ENCODE data around the gene JADE3. TPM values are rescaled to one million over a fixed set of nuclear protein-coding genes. Genes with fewer than 3 reads are reported as not detected.

Gene JADE3
- total RNA-seq, 1 experiment from 2014 or later, result 14.3 TPM

DNA sequence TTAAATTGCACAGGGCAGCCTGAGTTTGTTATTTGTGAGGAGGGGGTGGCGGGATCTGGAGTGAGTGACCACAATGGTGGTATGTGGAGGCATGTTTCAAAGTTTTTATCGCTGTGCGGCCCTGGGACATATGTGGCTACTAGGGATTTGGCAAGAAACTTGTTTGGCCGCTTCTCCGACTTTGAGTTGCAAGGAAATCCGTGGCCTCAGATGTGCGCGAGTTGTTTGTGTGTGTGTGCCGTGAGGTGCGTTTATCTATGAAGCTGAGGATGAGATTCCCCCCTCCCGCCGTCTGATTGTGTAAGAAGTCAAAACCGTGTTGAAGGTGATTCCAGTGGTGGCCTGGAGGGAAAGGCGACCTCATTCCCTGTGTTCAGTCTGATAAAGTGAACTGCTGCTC is 1.4 kb downstream of the JADE3 start:
- Histone ChIP-seq H3K4me1 (ENCODE audit: control insufficient read depth in 1 of 2, insufficient read depth in 2 of 2, low read length in 2 of 2) (peaks cover 0 to 13% of the 10 kb centered on the region in 2 experiments; a peak in 2 of 4 replicates), H3K4me3 (replicated peaks in 1 of 2; ENCODE audit: low read depth in 1 of 2, low read length in 2 of 2) (peak overlapping the region; percentile 54 to 63), H3K9me3 (ENCODE audit: control insufficient read depth in 1 of 2, insufficient read depth in 1 of 2, low read depth in 1 of 2, low read length in 2 of 2) (no peaks in the 10 kb centered on the region), H3K27me3 (ENCODE audit: insufficient read depth, low read length) (no peaks in the 10 kb centered on the region), H3K4me2 (ENCODE audit: low read length) (peak overlapping the region; percentile 82), H3K79me2 (ENCODE audit: insufficient read depth, low read length) (peaks cover 25% of the 10 kb centered on the region), H2AFZ (ENCODE audit: low read depth, low read length, poor library complexity, severe bottlenecking) (no peak overlapping the region), H4K20me1 (ENCODE audit: insufficient read depth) (no peaks in the 10 kb centered on the region), H3K36me3 (ENCODE audit: control insufficient read depth in 1 of 2, insufficient read depth in 2 of 2, low read length in 2 of 2) (no peaks in the 10 kb centered on the region), H3K9me2 (ENCODE audit: insufficient read depth) (no peaks in the 10 kb centered on the region), H3K27ac (ENCODE audit: low read depth, low read length) (peak overlapping the region; percentile 71; the same call in 1 of the 2 replicates), H3K9ac (ENCODE audit: low read length) (peak overlapping the region; percentile 52)
- ChIA-PET RAD21 (ENCODE audit: low non-redundant PET in 1 of 2, low total read pairs in 2 of 2, uncharacterized antibody in 2 of 2, unreplicated experiment in 2 of 2) (no interaction called here), POLR2A (no interaction called here), CTCF (interaction anchor here (1.7 to 2.0 kb wide), 2 partner anchors 10 kb away, joined by 4 to 6 read pairs; no protein-coding TSS in a partner anchor)
- BruUV-seq (replicated peaks), result TSS peak; percentile 49
- intact Hi-C loops (cut with micrococcal nuclease), result loop anchor here (2.0 kb wide), 1 partner anchor 65 kb away; no protein-coding TSS in a partner anchor
- no peak for ATAC-seq
- TF ChIP-seq EGR1 (IDR thresholded peaks at IDR 0.05; ENCODE audit: low read depth), result no peak
- no peak for DNase-seq (ENCODE audit: low read depth, low spot score)

DNA sequence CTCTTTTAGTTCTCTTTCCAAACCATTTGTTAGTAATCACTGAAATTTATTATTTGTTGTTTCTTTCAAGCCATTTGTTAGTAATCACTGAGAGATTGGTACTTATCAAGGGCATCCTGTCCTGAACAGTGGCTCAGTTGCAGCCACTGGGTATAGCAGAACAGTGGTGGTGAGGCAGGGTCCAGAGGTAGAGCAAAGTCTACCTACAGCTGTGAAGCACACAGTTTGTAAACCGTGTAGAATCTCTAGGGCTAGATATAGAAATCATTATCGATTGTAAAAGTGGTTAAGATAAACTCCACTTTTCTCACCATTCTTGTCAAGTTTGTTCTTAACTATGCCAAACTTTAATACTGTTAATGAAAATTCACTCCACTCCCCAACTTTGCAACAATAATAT is 4.1 kb downstream of the JADE3 start:
- ATAC-seq (no peak), DNase-seq (ENCODE audit: low read depth, low spot score) (no peak)
- H3K9me2 ChIP-seq (ENCODE audit: insufficient read depth), result no peaks in the 10 kb centered on the region
- POLR2A ChIA-PET, result no interaction called here
- H3K36me3 ChIP-seq (ENCODE audit: control insufficient read depth in 1 of 2, insufficient read depth in 2 of 2, low read length in 2 of 2), result no peaks in the 10 kb centered on the region
- CTCF ChIA-PET, result no interaction called here
- H3K27ac ChIP-seq (ENCODE audit: low read depth, low read length), result no peak overlapping the region
- no peaks in the 10 kb centered on the region for H3K9me3 ChIP-seq (ENCODE audit: control insufficient read depth in 1 of 2, insufficient read depth in 1 of 2, low read depth in 1 of 2, low read length in 2 of 2)
- no TSS peak for BruUV-seq (replicated peaks)
- no peak overlapping the region for H3K4me3 ChIP-seq (replicated peaks in 1 of 2; ENCODE audit: low read depth in 1 of 2, low read length in 2 of 2)
- no peak overlapping the region for H3K9ac ChIP-seq (ENCODE audit: low read length)
- H3K4me1 ChIP-seq (ENCODE audit: control insufficient read depth in 1 of 2, insufficient read depth in 2 of 2, low read length in 2 of 2), result peaks cover 0 to 13% of the 10 kb centered on the region in 2 experiments; a peak in 2 of 4 replicates
- RAD21 ChIA-PET (ENCODE audit: low non-redundant PET in 1 of 2, low total read pairs in 2 of 2, uncharacterized antibody in 2 of 2, unreplicated experiment in 2 of 2), result no interaction called here
- peaks cover 32% of the 10 kb centered on the region for H3K79me2 ChIP-seq (ENCODE audit: insufficient read depth, low read length)
- no peaks in the 10 kb centered on the region for H3K27me3 ChIP-seq (ENCODE audit: insufficient read depth, low read length)
- H4K20me1 ChIP-seq (ENCODE audit: insufficient read depth), result no peaks in the 10 kb centered on the region
- H3K4me2 ChIP-seq (ENCODE audit: low read length), result no peak overlapping the region
- no peak overlapping the region for H2AFZ ChIP-seq (ENCODE audit: low read depth, low read length, poor library complexity, severe bottlenecking)
- intact Hi-C loops (cut with micrococcal nuclease), result no loop called here
- TF ChIP-seq ZNF274 (IDR thresholded peaks at IDR 0.05; ENCODE audit: low read depth, low read length) (no peak), POLR2A (IDR thresholded peaks at IDR 0.05; ENCODE audit: borderline replicate concordance, extremely low read depth, insufficient read depth, insufficient read length) (no peak), EZH2phosphoT487 (IDR thresholded peaks at IDR 0.05; ENCODE audit: borderline replicate concordance) (no peak), REST (IDR thresholded peaks at IDR 0.05; ENCODE audit: low read depth) (no peak), SIN3A (IDR thresholded peaks at IDR 0.05; ENCODE audit: low read depth) (no peak), SRF (IDR thresholded peaks at IDR 0.05; ENCODE audit: low read depth) (no peak), CBX3 (IDR thresholded peaks at IDR 0.05; ENCODE audit: low read depth) (no peak), EZH2 (IDR thresholded peaks at IDR 0.05) (no peak)
- TF ChIP-seq, protein P1, sequence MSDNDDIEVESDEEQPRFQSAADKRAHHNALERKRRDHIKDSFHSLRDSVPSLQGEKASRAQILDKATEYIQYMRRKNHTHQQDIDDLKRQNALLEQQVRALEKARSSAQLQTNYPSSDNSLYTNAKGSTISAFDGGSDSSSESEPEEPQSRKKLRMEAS (IDR thresholded peaks at IDR 0.05), result no peak
- TF ChIP-seq, protein P2, sequence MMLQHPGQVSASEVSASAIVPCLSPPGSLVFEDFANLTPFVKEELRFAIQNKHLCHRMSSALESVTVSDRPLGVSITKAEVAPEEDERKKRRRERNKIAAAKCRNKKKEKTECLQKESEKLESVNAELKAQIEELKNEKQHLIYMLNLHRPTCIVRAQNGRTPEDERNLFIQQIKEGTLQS (IDR thresholded peaks at IDR 0.05), result no peak
- TF ChIP-seq, protein P3, sequence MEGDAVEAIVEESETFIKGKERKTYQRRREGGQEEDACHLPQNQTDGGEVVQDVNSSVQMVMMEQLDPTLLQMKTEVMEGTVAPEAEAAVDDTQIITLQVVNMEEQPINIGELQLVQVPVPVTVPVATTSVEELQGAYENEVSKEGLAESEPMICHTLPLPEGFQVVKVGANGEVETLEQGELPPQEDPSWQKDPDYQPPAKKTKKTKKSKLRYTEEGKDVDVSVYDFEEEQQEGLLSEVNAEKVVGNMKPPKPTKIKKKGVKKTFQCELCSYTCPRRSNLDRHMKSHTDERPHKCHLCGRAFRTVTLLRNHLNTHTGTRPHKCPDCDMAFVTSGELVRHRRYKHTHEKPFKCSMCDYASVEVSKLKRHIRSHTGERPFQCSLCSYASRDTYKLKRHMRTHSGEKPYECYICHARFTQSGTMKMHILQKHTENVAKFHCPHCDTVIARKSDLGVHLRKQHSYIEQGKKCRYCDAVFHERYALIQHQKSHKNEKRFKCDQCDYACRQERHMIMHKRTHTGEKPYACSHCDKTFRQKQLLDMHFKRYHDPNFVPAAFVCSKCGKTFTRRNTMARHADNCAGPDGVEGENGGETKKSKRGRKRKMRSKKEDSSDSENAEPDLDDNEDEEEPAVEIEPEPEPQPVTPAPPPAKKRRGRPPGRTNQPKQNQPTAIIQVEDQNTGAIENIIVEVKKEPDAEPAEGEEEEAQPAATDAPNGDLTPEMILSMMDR (IDR thresholded peaks at IDR 0.05 in 2 of 3, conservative IDR thresholded peaks at IDR 0.05 in 1 of 3; ENCODE audit: borderline replicate concordance in 1 of 3, insufficient read depth in 1 of 3, low read depth in 2 of 3, low read length in 2 of 3), result no peak

All from HCT116 (cell line).